ENCODE results near the gene ABCD4. TPM values are rescaled to one million over a fixed set of nuclear protein-coding genes. Genes with fewer than 3 reads are reported as not detected.
A peak's percentile ranks its signal among the peaks of the same experiment; 100 is the strongest.

Gene ABCD4
- total and polyA plus RNA-seq, 2 donors from 2014 or later = 61.3 to 66.1 TPM

DNA sequence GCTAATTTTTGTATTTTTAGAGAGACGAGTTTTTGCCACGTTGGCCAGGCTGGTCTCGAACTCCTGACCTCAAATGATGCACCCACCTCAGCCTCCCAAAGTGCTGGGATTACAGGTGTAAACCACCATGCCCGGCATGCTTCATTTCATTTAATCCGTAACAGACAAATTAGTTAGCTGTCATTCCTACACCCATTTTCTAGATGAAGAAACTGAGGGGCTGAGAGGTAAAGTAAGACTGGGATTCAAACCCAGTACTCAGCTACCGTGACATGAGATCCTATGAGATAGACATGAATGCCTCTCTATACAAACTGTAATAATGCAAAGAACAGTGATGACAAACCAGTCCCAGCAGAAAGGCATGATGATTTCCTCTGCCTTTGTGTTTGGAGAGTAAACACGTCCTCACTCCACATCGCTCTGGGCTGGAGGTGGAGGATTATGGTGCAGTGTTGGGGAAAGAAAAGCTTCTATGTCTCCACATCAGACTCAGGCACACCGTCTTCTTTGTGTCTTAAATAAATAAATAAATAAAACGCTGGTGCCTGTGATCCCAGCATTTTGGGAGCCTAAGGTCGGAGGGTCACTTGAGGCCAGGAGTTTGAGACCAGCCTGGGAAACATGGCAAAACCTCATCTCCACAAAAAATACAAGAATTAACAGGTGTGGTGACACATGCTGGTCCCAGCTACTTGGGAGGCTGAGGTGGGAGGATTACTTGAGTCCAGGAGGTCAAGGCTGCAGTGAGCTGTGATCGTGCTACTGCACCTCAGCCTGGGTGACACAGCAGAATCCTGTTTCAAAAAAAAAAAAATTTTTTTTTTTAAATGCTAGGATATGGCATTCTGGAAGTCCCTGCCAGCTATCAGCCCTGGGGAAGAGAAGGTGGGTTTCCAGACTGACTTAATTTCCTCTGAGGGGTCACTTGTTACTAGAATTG lies 53.0 kb downstream of the ABCD4 start:
- Histone ChIP-seq H3K27me3 (ENCODE audit: control insufficient read depth, insufficient read depth, low read length) (no peaks in the 10 kb centered on the region), H3K4me3 (ENCODE audit: low read length in 3 of 3) (no peak overlapping the region), H3K27ac (ENCODE audit: low read depth in 2 of 2, low read length in 2 of 2) (no peak overlapping the region), H3K9ac (ENCODE audit: low read length in 3 of 3) (no peak overlapping the region), H3K9me3 (ENCODE audit: control insufficient read depth in 2 of 3, insufficient read depth in 1 of 3, low read length in 3 of 3) (no peaks in the 10 kb centered on the region), H3K4me1 (ENCODE audit: control insufficient read depth in 2 of 3, insufficient read depth in 2 of 3, low read depth in 1 of 3, low read length in 3 of 3) (no peaks in the 10 kb centered on the region), H3K36me3 (ENCODE audit: control insufficient read depth in 2 of 3, insufficient read depth in 3 of 3, low read length in 3 of 3) (no peaks in the 10 kb centered on the region)
- no peak for DNase-seq
- intact Hi-C loops (cut with DNase I) = loop anchor here (10.0 kb wide), 1 partner anchor 135 kb away; no protein-coding TSS in a partner anchor
- TF ChIP-seq, protein P1, sequence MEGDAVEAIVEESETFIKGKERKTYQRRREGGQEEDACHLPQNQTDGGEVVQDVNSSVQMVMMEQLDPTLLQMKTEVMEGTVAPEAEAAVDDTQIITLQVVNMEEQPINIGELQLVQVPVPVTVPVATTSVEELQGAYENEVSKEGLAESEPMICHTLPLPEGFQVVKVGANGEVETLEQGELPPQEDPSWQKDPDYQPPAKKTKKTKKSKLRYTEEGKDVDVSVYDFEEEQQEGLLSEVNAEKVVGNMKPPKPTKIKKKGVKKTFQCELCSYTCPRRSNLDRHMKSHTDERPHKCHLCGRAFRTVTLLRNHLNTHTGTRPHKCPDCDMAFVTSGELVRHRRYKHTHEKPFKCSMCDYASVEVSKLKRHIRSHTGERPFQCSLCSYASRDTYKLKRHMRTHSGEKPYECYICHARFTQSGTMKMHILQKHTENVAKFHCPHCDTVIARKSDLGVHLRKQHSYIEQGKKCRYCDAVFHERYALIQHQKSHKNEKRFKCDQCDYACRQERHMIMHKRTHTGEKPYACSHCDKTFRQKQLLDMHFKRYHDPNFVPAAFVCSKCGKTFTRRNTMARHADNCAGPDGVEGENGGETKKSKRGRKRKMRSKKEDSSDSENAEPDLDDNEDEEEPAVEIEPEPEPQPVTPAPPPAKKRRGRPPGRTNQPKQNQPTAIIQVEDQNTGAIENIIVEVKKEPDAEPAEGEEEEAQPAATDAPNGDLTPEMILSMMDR (IDR thresholded peaks at IDR 0.05; ENCODE audit: borderline replicate concordance, extremely low read depth, insufficient read depth) = no peak
- FAIRE-seq = no peak

DNA sequence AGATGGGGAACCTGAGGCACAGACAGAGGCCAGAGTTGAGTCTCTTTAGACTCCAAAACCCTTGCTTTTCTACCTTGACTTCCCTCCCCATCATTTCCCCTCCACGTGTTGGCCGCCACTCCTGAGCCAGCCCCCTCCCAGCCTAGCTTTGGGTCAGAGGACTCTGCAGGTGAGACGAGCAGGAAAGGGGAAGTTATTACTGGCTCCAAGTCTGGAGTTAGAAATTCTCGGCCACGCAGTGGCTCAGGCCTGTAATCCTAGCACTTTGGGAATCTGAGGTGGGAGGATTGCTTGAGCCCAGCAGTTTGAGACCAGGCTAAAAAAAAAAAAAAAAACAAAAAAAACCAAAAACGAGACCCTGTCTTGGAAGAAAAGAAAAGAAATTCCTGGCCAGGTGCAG lies 54.7 kb downstream of the ABCD4 start:
- intact Hi-C loops (cut with DNase I) = loop anchor here (10.0 kb wide), 1 partner anchor 133 kb away; no protein-coding TSS in a partner anchor
- FAIRE-seq (no peak), DNase-seq (peak in 2 of 5 donors; percentile 37 to 52)
- H3K36me3 ChIP-seq (ENCODE audit: control insufficient read depth in 2 of 3, insufficient read depth in 3 of 3, low read length in 3 of 3) = no peaks in the 10 kb centered on the region
- TF ChIP-seq, protein P1 (IDR thresholded peaks at IDR 0.05; ENCODE audit: borderline replicate concordance, extremely low read depth, insufficient read depth) = no peak
- no peak overlapping the region for H3K9ac ChIP-seq (ENCODE audit: low read length in 3 of 3)
- peaks cover 11% of the 10 kb centered on the region for H3K27me3 ChIP-seq (ENCODE audit: control insufficient read depth, insufficient read depth, low read length)
- H3K27ac ChIP-seq (ENCODE audit: low read depth in 2 of 2, low read length in 2 of 2) = no peak overlapping the region
- H3K9me3 ChIP-seq (ENCODE audit: control insufficient read depth in 2 of 3, insufficient read depth in 1 of 3, low read length in 3 of 3) = no peaks in the 10 kb centered on the region
- H3K4me3 ChIP-seq (ENCODE audit: low read length in 3 of 3) = no peak overlapping the region
- H3K4me1 ChIP-seq (ENCODE audit: control insufficient read depth in 2 of 3, insufficient read depth in 2 of 3, low read depth in 1 of 3, low read length in 3 of 3) = no peaks in the 10 kb centered on the region

DNA sequence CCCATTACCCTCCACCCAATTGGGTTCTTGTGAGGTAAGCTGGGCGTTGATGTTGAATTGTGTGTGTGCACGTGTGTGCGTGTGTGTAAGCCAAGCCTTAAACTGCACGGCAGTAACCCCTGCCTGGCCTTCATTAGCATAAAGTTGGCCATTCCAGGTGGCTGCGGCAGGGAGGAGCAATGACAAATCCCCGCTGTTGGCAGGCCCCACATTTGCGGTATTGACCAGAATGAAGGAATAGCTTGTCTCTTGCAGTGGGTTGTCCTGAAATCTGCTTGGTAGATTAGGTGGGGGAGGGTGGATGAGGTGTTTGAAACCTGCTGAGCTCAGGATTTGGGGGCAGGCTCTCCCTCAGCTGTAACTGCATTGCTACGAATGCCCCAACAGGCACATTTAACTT lies 56.2 kb downstream of the ABCD4 start:
- DNase-seq = no peak
- Histone ChIP-seq H3K9ac (ENCODE audit: low read length in 3 of 3) (no peak overlapping the region), H3K4me3 (ENCODE audit: low read length in 3 of 3) (no peak overlapping the region), H3K9me3 (ENCODE audit: control insufficient read depth in 2 of 3, insufficient read depth in 1 of 3, low read length in 3 of 3) (no peaks in the 10 kb centered on the region), H3K27ac (ENCODE audit: low read depth in 2 of 2, low read length in 2 of 2) (no peak overlapping the region), H3K4me1 (ENCODE audit: control insufficient read depth in 2 of 3, insufficient read depth in 2 of 3, low read depth in 1 of 3, low read length in 3 of 3) (no peaks in the 10 kb centered on the region), H3K27me3 (ENCODE audit: control insufficient read depth, insufficient read depth, low read length) (peaks cover 26% of the 10 kb centered on the region), H3K36me3 (ENCODE audit: control insufficient read depth in 2 of 3, insufficient read depth in 3 of 3, low read length in 3 of 3) (no peaks in the 10 kb centered on the region)
- no peak for FAIRE-seq
- TF ChIP-seq, protein P1 (IDR thresholded peaks at IDR 0.05; ENCODE audit: borderline replicate concordance, extremely low read depth, insufficient read depth) = no peak
- intact Hi-C loops (cut with DNase I) = loop anchor here (10.0 kb wide), 1 partner anchor 132 kb away; no protein-coding TSS in a partner anchor

All from kidney (tissue), 14 donors.